Mucosa of descending colon (tissue), 3 donors: ENCODE data around the gene FOSL1. TPM values are rescaled to one million over a fixed set of nuclear protein-coding genes. Genes with fewer than 3 reads are reported as not detected.
A peak's percentile ranks its signal among the peaks of the same experiment; 100 is the strongest.

Experiments
- ATAC-seq: fragments of 200-7000 bp; cut with Tn5 transposase; one replicate; pipeline ENCODE4 v1.9.1; 2020; ENCODE audit warnings: mild to moderate bottlenecking, moderate library complexity
- DNase-seq, 3 donors: peaks; one replicate each; pipeline ENCODE4 v3.0.0-alpha.2; 2020
- H3K36me3 ChIP-seq: fragments of 200-600 bp; one replicate; pipeline ENCODE4 v1.8.0; 2021; ENCODE audit warnings: low read depth, mild to moderate bottlenecking
- H3K4me1 ChIP-seq: fragments of 200-600 bp; one replicate; pipeline ENCODE4 v1.8.0; 2021; ENCODE audit warnings: low read depth, mild to moderate bottlenecking
- H3K4me3 ChIP-seq: fragments of 200-600 bp; one replicate; pipeline ENCODE4 v1.8.0; 2021; ENCODE audit warnings: mild to moderate bottlenecking
- H3K9me3 ChIP-seq: fragments of 200-600 bp; one replicate; pipeline ENCODE4 v1.8.0; 2021; ENCODE audit warnings: mild to moderate bottlenecking
- CTCF ChIP-seq: fragments of 200-600 bp; IDR thresholded peaks from one replicate; pipeline ENCODE4 v1.8.0; 2022; ENCODE audit warnings: antibody characterized with exemption, mild to moderate bottlenecking
- intact Hi-C, 2 donors: fragments of 100-400 bp; cut with DNase I in 1 of 2; cut with micrococcal nuclease in 1 of 2; formaldehyde crosslinking; loops; one replicate each; pipeline versions ENCODE4 v1.11.0 to v1.11.1; 2022; cut with DNase I, micrococcal nuclease
- total RNA-seq, 3 donors: library from RNA; stranded (reverse); fragmentation: NEBNext Ultra II Directional in 2 of 3; extraction: Animal tissue kit (Norgen Biotek cat#: 25700) in 2 of 3; gene quantifications; one replicate each; pipeline versions ENCODE4 v1.2.1 to v1.2.4, GENCODE V29; 2021 to 2023
- donor health status: DM: no; HTN: no; CAD: no; lungs with moderate emphysema.
- donor health status: DM: no; HTN: no; CAD: no.
- donor health status: DM: no; HTN: yes; CAD: no.

Gene FOSL1
- total RNA-seq, 3 donors from 2014 or later, result 1.2 to 1.6 (median 1.2) TPM

GRCh38 chr11:65934014-65934413 lies 33.8 kb upstream of the FOSL1 start:
- ATAC-seq, result no peak
- H3K36me3 ChIP-seq, result no peaks in the 10 kb centered on the region

GRCh38 chr11:65932558-65932919 lies 32.4 kb upstream of the FOSL1 start:
- TF ChIP-seq CTCF, result no peak
- intact Hi-C loops, result no loop called here
- Histone ChIP-seq H3K4me1 (no peaks in the 10 kb centered on the region), H3K9me3 (no peaks in the 10 kb centered on the region), H3K36me3 (no peaks in the 10 kb centered on the region), H3K4me3 (no peak overlapping the region)
- ATAC-seq (no peak), DNase-seq (no peak)

More at GRCh38 chr11:65934014-65934413, 33.8 kb upstream of the FOSL1 start:
- no peak for TF ChIP-seq CTCF
- intact Hi-C loops, result no loop called here
- H3K4me1 ChIP-seq, result no peaks in the 10 kb centered on the region
- no peaks in the 10 kb centered on the region for H3K9me3 ChIP-seq
- H3K4me3 ChIP-seq, result no peak overlapping the region
- no peak for DNase-seq

GRCh38 chr11:65931773-65932557 lies 31.8 kb upstream of the FOSL1 start:
- TF ChIP-seq CTCF, result no peak
- intact Hi-C loops, result no loop called here
- no peaks in the 10 kb centered on the region for H3K4me1 ChIP-seq
- H3K36me3 ChIP-seq, result no peaks in the 10 kb centered on the region
- no peaks in the 10 kb centered on the region for H3K9me3 ChIP-seq
- ATAC-seq, result no peak
- DNase-seq, result no peak
- H3K4me3 ChIP-seq, result no peak overlapping the region

GRCh38 chr11:65928667-65929066 lies 28.5 kb upstream of the FOSL1 start:
- no peak for ATAC-seq
- Histone ChIP-seq H3K4me1 (no peaks in the 10 kb centered on the region), H3K9me3 (no peaks in the 10 kb centered on the region), H3K36me3 (no peaks in the 10 kb centered on the region), H3K4me3 (no peak overlapping the region)
- no peak for DNase-seq
- no peak for TF ChIP-seq CTCF
- intact Hi-C loops, result no loop called here

- Histone ChIP-seq H3K4me3 (no peak overlapping the region), H3K4me1 (no peaks in the 10 kb centered on the region), H3K36me3 (no peaks in the 10 kb centered on the region), H3K9me3 (no peaks in the 10 kb centered on the region)
- no peak for TF ChIP-seq CTCF
- DNase-seq (peak; percentile 53 to 72 (median 68)), ATAC-seq (peak; percentile 85)
- intact Hi-C loops, result no loop called here
Observed at GRCh38 chr11:65927904-65928397, 27.8 kb upstream of the FOSL1 start.
